ENCODE data around the gene ZPLD1. TPM values are rescaled to one million over a fixed set of nuclear protein-coding genes. Genes with fewer than 3 reads are reported as not detected.

ZPLD1 gene
- total and polyA plus RNA-seq, 2 donors, result 0.16 TPM; not detected in 1

- H3K4me3 ChIP-seq (ENCODE audit: low read depth, low read length), result no peak overlapping the region
- 65% methylated on average over 3 of the region's 3 CpGs for WGBS
- H3K4me1 ChIP-seq (ENCODE audit: insufficient read depth), result no peaks in the 10 kb centered on the region
- DNase-seq (ENCODE audit: extremely low spot score), result no peak
- H3K36me3 ChIP-seq (ENCODE audit: insufficient read depth), result no peaks in the 10 kb centered on the region
- no peak overlapping the region for H3K27ac ChIP-seq (ENCODE audit: low read depth)
Measured at GRCh38 chr3:102447272-102447671, 12.5 kb downstream of the ZPLD1 start.

- WGBS, result 84% methylated on average over 3 of the region's 3 CpGs
- no peak for DNase-seq (ENCODE audit: extremely low spot score)
- Histone ChIP-seq H3K4me3 (ENCODE audit: low read depth, low read length) (no peak overlapping the region), H3K27ac (ENCODE audit: low read depth) (no peak overlapping the region), H3K36me3 (ENCODE audit: insufficient read depth) (no peaks in the 10 kb centered on the region), H3K4me1 (ENCODE audit: insufficient read depth) (no peaks in the 10 kb centered on the region)
Measured at GRCh38 chr3:102449341-102449740, 14.5 kb downstream of the ZPLD1 start.

- H3K27ac ChIP-seq (ENCODE audit: low read depth), result no peak overlapping the region
- no peak overlapping the region for H3K4me3 ChIP-seq (ENCODE audit: low read depth, low read length)
- WGBS, result 94% methylated on average over 3 of the region's 3 CpGs
- no peaks in the 10 kb centered on the region for H3K4me1 ChIP-seq (ENCODE audit: insufficient read depth)
- DNase-seq (ENCODE audit: extremely low spot score), result no peak
- H3K36me3 ChIP-seq (ENCODE audit: insufficient read depth), result no peaks in the 10 kb centered on the region
Measured at GRCh38 chr3:102449930-102450329, 15.1 kb downstream of the ZPLD1 start.

GRCh38 chr3:102450976-102451375 is 16.2 kb downstream of the ZPLD1 start:
- H3K4me3 ChIP-seq (ENCODE audit: low read depth, low read length), result no peak overlapping the region
- no peaks in the 10 kb centered on the region for H3K36me3 ChIP-seq (ENCODE audit: insufficient read depth)
- no peak for DNase-seq (ENCODE audit: extremely low spot score)
- WGBS, result 95% methylated on average over 3 of the region's 3 CpGs
- no peak overlapping the region for H3K27ac ChIP-seq (ENCODE audit: low read depth)
- H3K4me1 ChIP-seq (ENCODE audit: insufficient read depth), result no peaks in the 10 kb centered on the region

- H3K36me3 ChIP-seq (ENCODE audit: insufficient read depth), result no peaks in the 10 kb centered on the region
- H3K4me1 ChIP-seq (ENCODE audit: insufficient read depth), result no peaks in the 10 kb centered on the region
- no peak overlapping the region for H3K27ac ChIP-seq (ENCODE audit: low read depth)
- DNase-seq (ENCODE audit: extremely low spot score), result no peak
- 75% methylated on average over 1 of the region's 1 CpG for WGBS
- H3K4me3 ChIP-seq (ENCODE audit: low read depth, low read length), result no peak overlapping the region
Measured at GRCh38 chr3:102451543-102451942, 16.7 kb downstream of the ZPLD1 start.

GRCh38 chr3:102454181-102454580 is 19.4 kb downstream of the ZPLD1 start:
- DNase-seq (ENCODE audit: extremely low spot score), result no peak
- Histone ChIP-seq H3K4me3 (ENCODE audit: low read depth, low read length) (no peak overlapping the region), H3K4me1 (ENCODE audit: insufficient read depth) (no peaks in the 10 kb centered on the region), H3K36me3 (ENCODE audit: insufficient read depth) (no peaks in the 10 kb centered on the region), H3K27ac (ENCODE audit: low read depth) (no peak overlapping the region)
- WGBS, result 61% methylated on average over 3 of the region's 3 CpGs

GRCh38 chr3:102457644-102458043 is 22.8 kb downstream of the ZPLD1 start:
- 76% methylated on average over 2 of the region's 2 CpGs for WGBS
- no peak for DNase-seq (ENCODE audit: extremely low spot score)

GRCh38 chr3:102460579-102460978 is 25.8 kb downstream of the ZPLD1 start:
- H3K4me1 ChIP-seq (ENCODE audit: insufficient read depth), result no peaks in the 10 kb centered on the region
- H3K27ac ChIP-seq (ENCODE audit: low read depth), result no peak overlapping the region
- DNase-seq (ENCODE audit: extremely low spot score), result no peak
- H3K36me3 ChIP-seq (ENCODE audit: insufficient read depth), result no peaks in the 10 kb centered on the region
- no peak overlapping the region for H3K4me3 ChIP-seq (ENCODE audit: low read depth, low read length)

More at GRCh38 chr3:102457644-102458043, 22.8 kb downstream of the ZPLD1 start:
- Histone ChIP-seq H3K4me1 (ENCODE audit: insufficient read depth) (no peaks in the 10 kb centered on the region), H3K4me3 (ENCODE audit: low read depth, low read length) (no peak overlapping the region), H3K27ac (ENCODE audit: low read depth) (no peak overlapping the region), H3K36me3 (ENCODE audit: insufficient read depth) (no peaks in the 10 kb centered on the region)

- H3K4me1 ChIP-seq (ENCODE audit: insufficient read depth), result no peaks in the 10 kb centered on the region
- WGBS, result 93% methylated on average over 2 of the region's 2 CpGs
- no peak overlapping the region for H3K4me3 ChIP-seq (ENCODE audit: low read depth, low read length)
Measured at GRCh38 chr3:102464261-102464660, 29.4 kb downstream of the ZPLD1 start.

GRCh38 chr3:102466001-102466400 is 31.2 kb downstream of the ZPLD1 start:
- WGBS, result 44% methylated on average over 1 of the region's 1 CpG

More at GRCh38 chr3:102464261-102464660, 29.4 kb downstream of the ZPLD1 start:
- DNase-seq (ENCODE audit: extremely low spot score), result no peak
- Histone ChIP-seq H3K36me3 (ENCODE audit: insufficient read depth) (no peaks in the 10 kb centered on the region), H3K27ac (ENCODE audit: low read depth) (no peak overlapping the region)

GRCh38 chr3:102470066-102470465 is 35.3 kb downstream of the ZPLD1 start:
- WGBS, result 92% methylated on average over 6 of the region's 6 CpGs
- DNase-seq (ENCODE audit: extremely low spot score), result no peak
- Histone ChIP-seq H3K27ac (ENCODE audit: low read depth) (no peak overlapping the region), H3K36me3 (ENCODE audit: insufficient read depth) (no peaks in the 10 kb centered on the region), H3K4me1 (ENCODE audit: insufficient read depth) (no peaks in the 10 kb centered on the region), H3K4me3 (ENCODE audit: low read depth, low read length) (no peak overlapping the region)

More at GRCh38 chr3:102466001-102466400, 31.2 kb downstream of the ZPLD1 start:
- H3K4me1 ChIP-seq (ENCODE audit: insufficient read depth), result no peaks in the 10 kb centered on the region
- no peak overlapping the region for H3K4me3 ChIP-seq (ENCODE audit: low read depth, low read length)
- no peak overlapping the region for H3K27ac ChIP-seq (ENCODE audit: low read depth)
- no peak for DNase-seq (ENCODE audit: extremely low spot score)
- H3K36me3 ChIP-seq (ENCODE audit: insufficient read depth), result no peaks in the 10 kb centered on the region

- no peak overlapping the region for H3K27ac ChIP-seq (ENCODE audit: low read depth)
- no peaks in the 10 kb centered on the region for H3K4me1 ChIP-seq (ENCODE audit: insufficient read depth)
- no peak overlapping the region for H3K4me3 ChIP-seq (ENCODE audit: low read depth, low read length)
- no peak for DNase-seq (ENCODE audit: extremely low spot score)
- WGBS, result 89% methylated on average over 10 of the region's 10 CpGs
- H3K36me3 ChIP-seq (ENCODE audit: insufficient read depth), result no peaks in the 10 kb centered on the region
Measured at GRCh38 chr3:102471001-102471400, 36.2 kb downstream of the ZPLD1 start.

GRCh38 chr3:102471491-102471890 is 36.7 kb downstream of the ZPLD1 start:
- Histone ChIP-seq H3K36me3 (ENCODE audit: insufficient read depth) (no peaks in the 10 kb centered on the region), H3K4me1 (ENCODE audit: insufficient read depth) (no peaks in the 10 kb centered on the region), H3K4me3 (ENCODE audit: low read depth, low read length) (no peak overlapping the region), H3K27ac (ENCODE audit: low read depth) (no peak overlapping the region)
- 87% methylated on average over 2 of the region's 2 CpGs for WGBS
- DNase-seq (ENCODE audit: extremely low spot score), result no peak

GRCh38 chr3:102473648-102474047 is 38.8 kb downstream of the ZPLD1 start:
- Histone ChIP-seq H3K36me3 (ENCODE audit: insufficient read depth) (no peaks in the 10 kb centered on the region), H3K27ac (ENCODE audit: low read depth) (no peak overlapping the region), H3K4me1 (ENCODE audit: insufficient read depth) (no peaks in the 10 kb centered on the region), H3K4me3 (ENCODE audit: low read depth, low read length) (no peak overlapping the region)
- DNase-seq (ENCODE audit: extremely low spot score), result no peak

- 86% methylated on average over 6 of the region's 6 CpGs for WGBS
- Histone ChIP-seq H3K27ac (ENCODE audit: low read depth) (no peak overlapping the region), H3K4me3 (ENCODE audit: low read depth, low read length) (no peak overlapping the region), H3K36me3 (ENCODE audit: insufficient read depth) (no peaks in the 10 kb centered on the region), H3K4me1 (ENCODE audit: insufficient read depth) (no peaks in the 10 kb centered on the region)
- no peak for DNase-seq (ENCODE audit: extremely low spot score)
Measured at GRCh38 chr3:102474207-102474606, 39.4 kb downstream of the ZPLD1 start.
